ENCODE measurements around the gene ELOVL7.

DNA sequence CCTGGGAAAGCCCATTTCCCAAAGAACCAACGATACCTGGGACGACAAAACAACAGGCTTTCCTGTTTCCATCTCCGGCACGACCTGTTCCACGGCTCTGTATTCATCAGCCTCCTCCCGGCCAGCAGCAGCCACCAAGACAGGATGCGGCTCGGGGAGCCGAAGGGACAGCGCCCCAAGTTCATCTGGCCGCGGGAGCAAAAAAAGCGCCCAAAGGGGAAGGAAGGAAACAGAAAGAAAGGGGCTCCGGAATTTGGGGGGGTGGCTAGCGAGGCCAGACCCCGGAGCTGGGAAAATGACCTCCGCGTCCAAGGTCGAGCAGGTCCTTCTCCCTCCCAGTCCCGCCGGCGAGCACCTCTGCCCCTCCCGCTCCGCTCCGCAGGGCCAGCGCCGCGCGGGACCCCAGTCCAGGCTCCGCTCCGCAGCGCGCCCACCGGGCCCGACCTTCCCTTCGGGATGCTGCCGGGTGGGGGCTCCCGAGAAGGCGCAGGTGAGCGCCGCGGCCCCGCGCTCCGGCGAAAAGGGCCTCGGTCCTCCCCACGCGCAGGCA lies 608 bp downstream of the ELOVL7 start:
- TF ChIP-seq, protein P1, sequence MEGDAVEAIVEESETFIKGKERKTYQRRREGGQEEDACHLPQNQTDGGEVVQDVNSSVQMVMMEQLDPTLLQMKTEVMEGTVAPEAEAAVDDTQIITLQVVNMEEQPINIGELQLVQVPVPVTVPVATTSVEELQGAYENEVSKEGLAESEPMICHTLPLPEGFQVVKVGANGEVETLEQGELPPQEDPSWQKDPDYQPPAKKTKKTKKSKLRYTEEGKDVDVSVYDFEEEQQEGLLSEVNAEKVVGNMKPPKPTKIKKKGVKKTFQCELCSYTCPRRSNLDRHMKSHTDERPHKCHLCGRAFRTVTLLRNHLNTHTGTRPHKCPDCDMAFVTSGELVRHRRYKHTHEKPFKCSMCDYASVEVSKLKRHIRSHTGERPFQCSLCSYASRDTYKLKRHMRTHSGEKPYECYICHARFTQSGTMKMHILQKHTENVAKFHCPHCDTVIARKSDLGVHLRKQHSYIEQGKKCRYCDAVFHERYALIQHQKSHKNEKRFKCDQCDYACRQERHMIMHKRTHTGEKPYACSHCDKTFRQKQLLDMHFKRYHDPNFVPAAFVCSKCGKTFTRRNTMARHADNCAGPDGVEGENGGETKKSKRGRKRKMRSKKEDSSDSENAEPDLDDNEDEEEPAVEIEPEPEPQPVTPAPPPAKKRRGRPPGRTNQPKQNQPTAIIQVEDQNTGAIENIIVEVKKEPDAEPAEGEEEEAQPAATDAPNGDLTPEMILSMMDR (IDR thresholded peaks at IDR 0.05): no peak
- TF ChIP-seq POLR2A (IDR thresholded peaks at IDR 0.05; ENCODE audit: low read depth): no peak
- TF ChIP-seq POLR2AphosphoS5 (IDR thresholded peaks at IDR 0.05): no peak
- TF ChIP-seq EP300 (IDR thresholded peaks at IDR 0.05): no peak

All from esophagus muscularis mucosa (tissue), 4 donors.